IPS DF 6.9 (cell line): ENCODE data around the gene CORO2B.
A peak's percentile ranks its signal among the peaks of the same experiment; 100 is the strongest.
"Not testable (repeated sequence)": the region's sequence is repeated elsewhere in the genome, so short reads cannot be mapped to it uniquely, and the experiment has no call there.

Source experiments
- DNase-seq: peaks from one replicate; pipeline ENCODE4 v3.0.0-alpha.2; 2013; ENCODE audit warnings: low read depth, low spot score
- H3K27ac ChIP-seq: one replicate; pipeline ENCODE4 v1.5.1; 2013; ENCODE audit warnings: low read length, control low read depth
- H3K27me3 ChIP-seq: 2 replicates; pipeline ENCODE4 v1.6.1; 2013; ENCODE audit warnings: mild to moderate bottlenecking, low read length; ENCODE audit not compliant: control insufficient read depth, insufficient read depth
- H3K36me3 ChIP-seq: 2 replicates; pipeline ENCODE4 v1.6.1; 2013; ENCODE audit warnings: low read length; ENCODE audit not compliant: control insufficient read depth, insufficient read depth
- H3K4me1 ChIP-seq: 2 replicates; pipeline ENCODE4 v1.6.1; 2013; ENCODE audit warnings: low read length; ENCODE audit not compliant: control insufficient read depth, insufficient read depth
- H3K4me3 ChIP-seq: 2 replicates; pipeline ENCODE4 v1.5.1; 2013; ENCODE audit warnings: mild to moderate bottlenecking, low read length
- H3K9me3 ChIP-seq: 2 replicates; pipeline ENCODE4 v1.6.1; 2013; ENCODE audit warnings: low read length, inconsistent platforms; ENCODE audit not compliant: control insufficient read depth, insufficient read depth
- WGBS: extraction: QIAGEN DNeasy Blood & Tissue Kit; methylation state at CpG from one replicate; pipeline ENCODE4 v1.1.7; 2013; ENCODE audit warnings: mixed read lengths, missing lambda C conversion rate; ENCODE audit not compliant: insufficient read length, insufficient coverage; 5-methylcytosine and 5-hydroxymethylcytosine counted together

CORO2B gene

DNA sequence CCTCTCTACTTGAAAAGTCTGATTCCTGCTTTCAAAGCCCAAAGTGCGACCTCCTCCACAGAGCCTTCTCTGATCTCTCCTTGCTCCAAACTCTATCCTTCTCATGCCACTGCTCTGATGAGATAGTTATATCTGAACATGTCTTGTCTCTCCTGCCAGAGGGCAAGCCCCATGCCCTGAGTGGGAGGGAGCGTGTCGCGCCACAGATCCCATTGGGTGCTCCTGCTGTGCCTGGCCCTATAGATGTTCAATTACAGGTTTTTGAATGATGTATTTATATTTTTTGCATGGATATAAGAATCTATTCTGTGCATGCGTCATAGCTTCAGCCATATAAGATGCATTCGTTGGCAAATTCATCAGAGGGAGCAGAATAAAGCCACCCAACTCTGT, 20.4 kb downstream of the CORO2B start:
- no CpG with 5 or more reads among the region's 6 CpGs for WGBS
- Histone ChIP-seq H3K4me3 (no peak overlapping the region), H3K36me3 (no peaks in the 10 kb centered on the region), H3K9me3 (no peaks in the 10 kb centered on the region), H3K27me3 (no peaks in the 10 kb centered on the region), H3K27ac (no peak overlapping the region), H3K4me1 (peaks cover 12% of the 10 kb centered on the region)
- no peak for DNase-seq

DNA sequence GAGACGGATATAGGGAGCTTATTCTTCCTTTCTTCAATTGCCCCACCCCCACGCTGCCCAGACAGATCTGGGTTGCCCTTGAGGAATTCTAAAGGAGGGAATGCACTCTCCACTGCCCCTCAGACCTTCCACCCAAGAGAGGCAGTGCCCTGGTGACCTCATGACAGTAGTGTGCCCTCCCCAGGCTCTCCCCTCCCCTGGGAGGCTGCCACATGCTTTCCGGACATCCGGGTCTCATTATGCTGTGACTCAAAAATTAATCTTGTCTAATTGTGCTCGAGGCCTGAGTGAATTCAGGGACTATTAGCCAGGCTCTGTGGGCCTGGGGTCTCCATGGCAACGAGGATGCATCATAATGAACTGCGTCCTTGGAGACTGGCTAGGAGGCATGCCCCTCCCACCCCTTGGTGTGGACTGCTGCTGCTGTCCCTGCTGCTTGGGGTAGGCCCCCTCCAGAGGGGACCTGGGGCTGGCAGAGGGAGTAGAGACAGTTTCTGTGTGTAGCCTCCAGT, 20.8 kb downstream of the CORO2B start:
- Histone ChIP-seq H3K27me3 (no peaks in the 10 kb centered on the region), H3K4me3 (no peak overlapping the region), H3K9me3 (no peaks in the 10 kb centered on the region), H3K27ac (no peak overlapping the region), H3K36me3 (no peaks in the 10 kb centered on the region), H3K4me1 (peaks cover 12% of the 10 kb centered on the region)
- WGBS: no CpG with 5 or more reads among the region's 7 CpGs
- DNase-seq: peak; percentile 71

DNA sequence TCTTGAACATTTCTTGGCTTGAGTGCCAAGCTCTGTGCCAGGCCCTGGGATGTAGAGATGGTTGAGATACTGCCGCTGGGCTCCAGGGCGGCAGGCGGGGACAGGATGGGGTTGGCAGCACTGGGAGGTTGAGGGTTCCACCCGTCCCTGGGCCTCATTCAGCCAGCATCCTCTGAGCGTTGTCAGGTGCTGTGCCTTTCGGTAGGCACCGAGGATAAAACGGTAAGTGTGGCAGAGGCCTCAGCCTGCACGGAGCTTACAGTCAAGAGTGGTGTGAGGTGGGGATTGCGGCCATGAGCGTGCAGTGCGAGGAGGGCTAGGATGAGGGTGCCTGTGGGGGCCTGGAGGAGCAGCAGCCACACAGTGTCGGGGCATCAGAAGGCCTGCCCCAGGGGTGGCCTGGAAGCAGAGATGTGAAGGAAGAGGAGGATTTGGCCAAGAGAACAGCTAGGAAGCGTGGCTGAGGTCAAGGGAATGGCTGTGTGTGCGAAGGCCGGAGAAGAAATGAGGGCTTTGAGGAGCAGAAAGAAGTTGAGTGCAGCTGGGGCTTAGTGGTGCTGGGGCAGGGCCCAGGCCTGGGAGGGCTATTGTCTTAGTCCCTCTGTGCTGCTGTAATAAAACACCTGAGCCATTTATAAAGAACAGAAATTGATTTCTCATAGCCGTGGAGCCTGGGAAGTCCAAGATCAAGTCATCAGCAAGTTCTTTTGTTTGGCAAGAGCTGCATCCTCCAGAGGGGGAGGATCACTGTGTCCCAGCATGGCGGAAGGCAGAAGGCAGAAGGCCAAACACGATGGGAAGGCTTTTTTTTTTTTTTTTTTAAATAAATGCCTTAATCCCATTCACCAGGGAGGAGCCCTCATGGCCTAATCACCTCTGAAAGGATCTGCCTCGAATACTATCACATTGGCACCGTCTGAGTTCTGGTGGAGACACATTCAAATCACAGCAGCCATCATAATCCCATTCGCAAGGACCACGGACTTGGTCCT, 22.7 kb downstream of the CORO2B start:
- H3K9me3 ChIP-seq: no peaks in the 10 kb centered on the region
- no peak overlapping the region for H3K4me3 ChIP-seq
- H3K4me1 ChIP-seq: peaks cover 10% of the 10 kb centered on the region
- H3K27ac ChIP-seq: no peak overlapping the region
- no peaks in the 10 kb centered on the region for H3K36me3 ChIP-seq
- H3K27me3 ChIP-seq: no peaks in the 10 kb centered on the region
- WGBS: no CpG with 5 or more reads among the region's 23 CpGs
- DNase-seq: no peak

DNA sequence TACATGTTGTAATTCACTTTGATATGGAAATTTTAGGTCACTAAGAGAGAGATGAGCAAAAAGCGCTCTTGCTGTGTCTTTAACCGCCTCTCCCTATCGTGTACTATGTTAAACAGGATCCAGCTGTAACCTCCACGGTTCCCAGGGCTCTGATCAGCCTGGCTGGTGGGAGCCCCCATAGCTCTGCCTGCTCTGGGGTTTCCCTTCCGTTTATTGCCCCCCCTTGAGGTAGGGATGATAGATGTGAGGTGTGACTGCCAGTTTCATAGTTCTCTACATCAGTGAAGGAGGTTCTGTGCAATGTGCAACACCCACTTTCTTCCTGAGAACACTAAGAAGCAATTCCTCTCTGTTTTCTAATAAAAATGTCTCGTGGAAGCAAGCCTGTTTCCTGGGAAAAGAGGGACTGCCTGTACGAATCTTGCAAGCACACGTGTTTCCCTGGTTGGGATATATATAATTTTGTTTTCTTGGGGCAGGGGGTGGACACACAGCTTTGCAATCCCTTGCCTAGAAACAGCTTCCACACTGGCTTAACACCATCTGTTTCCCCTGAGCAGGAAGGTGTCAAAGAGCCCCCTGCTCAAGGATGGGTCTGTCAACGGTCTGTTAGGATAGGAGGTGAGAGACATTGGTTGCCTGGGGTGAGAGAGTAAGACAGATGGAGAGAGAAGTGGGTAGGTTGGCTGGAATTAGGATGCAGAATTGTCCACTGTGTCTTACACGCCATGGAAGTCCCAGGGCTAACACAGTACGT, 23.8 kb downstream of the CORO2B start:
- no peaks in the 10 kb centered on the region for H3K9me3 ChIP-seq
- H3K36me3 ChIP-seq: no peaks in the 10 kb centered on the region
- no peak overlapping the region for H3K4me3 ChIP-seq
- no CpG with 5 or more reads among the region's 11 CpGs for WGBS
- H3K4me1 ChIP-seq: peaks cover 10% of the 10 kb centered on the region
- no peak for DNase-seq
- no peaks in the 10 kb centered on the region for H3K27me3 ChIP-seq
- H3K27ac ChIP-seq: no peak overlapping the region

DNA sequence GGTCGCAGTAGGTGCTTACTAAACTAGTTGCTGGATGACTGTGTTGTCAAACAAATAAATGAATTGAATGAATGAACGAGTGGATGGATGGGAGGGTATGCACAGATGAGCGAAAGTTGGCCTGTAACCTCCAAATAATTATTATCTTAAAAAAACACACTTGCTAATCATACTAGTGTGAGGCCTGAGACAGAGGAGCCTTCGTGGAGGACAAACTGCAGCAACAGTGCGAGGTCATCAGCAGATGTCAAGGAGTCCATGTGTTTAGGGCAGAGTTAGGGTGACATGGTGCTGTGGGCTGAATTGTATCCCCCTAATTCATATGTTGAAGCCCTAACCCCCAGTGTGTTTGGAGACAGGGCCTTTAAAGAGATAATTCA, 24.4 kb downstream of the CORO2B start:
- Histone ChIP-seq H3K36me3 (no peaks in the 10 kb centered on the region), H3K27me3 (no peaks in the 10 kb centered on the region), H3K4me3 (no peak overlapping the region), H3K27ac (no peak overlapping the region), H3K4me1 (peaks cover 15% of the 10 kb centered on the region), H3K9me3 (no peaks in the 10 kb centered on the region)
- DNase-seq: no peak
- no CpG with 5 or more reads among the region's 5 CpGs for WGBS

DNA sequence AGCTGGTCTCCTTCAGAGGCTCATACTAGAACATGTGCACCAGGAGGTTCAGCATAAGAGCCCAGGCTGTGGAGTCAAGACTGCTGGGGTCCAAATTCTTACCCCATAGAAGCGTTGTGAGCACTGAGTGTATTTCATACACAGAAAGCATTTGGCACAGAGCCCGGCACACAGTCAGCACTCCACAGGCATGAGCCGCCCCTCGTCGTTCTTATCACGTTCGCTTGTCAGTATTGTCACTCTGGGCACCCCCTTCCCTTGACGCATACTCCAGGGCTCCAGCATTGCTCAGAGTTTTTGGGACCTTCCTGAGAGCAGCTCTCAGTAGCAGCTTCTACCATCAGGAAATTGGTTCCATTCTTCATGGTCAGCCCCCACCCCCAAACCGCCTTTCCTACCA, 25.2 kb downstream of the CORO2B start:
- Histone ChIP-seq H3K4me1 (peaks cover 20% of the 10 kb centered on the region), H3K9me3 (no peaks in the 10 kb centered on the region), H3K4me3 (no peak overlapping the region), H3K27ac (no peak overlapping the region), H3K36me3 (no peaks in the 10 kb centered on the region), H3K27me3 (no peaks in the 10 kb centered on the region)
- no peak for DNase-seq
- WGBS: no CpG with 5 or more reads among the region's 9 CpGs

DNA sequence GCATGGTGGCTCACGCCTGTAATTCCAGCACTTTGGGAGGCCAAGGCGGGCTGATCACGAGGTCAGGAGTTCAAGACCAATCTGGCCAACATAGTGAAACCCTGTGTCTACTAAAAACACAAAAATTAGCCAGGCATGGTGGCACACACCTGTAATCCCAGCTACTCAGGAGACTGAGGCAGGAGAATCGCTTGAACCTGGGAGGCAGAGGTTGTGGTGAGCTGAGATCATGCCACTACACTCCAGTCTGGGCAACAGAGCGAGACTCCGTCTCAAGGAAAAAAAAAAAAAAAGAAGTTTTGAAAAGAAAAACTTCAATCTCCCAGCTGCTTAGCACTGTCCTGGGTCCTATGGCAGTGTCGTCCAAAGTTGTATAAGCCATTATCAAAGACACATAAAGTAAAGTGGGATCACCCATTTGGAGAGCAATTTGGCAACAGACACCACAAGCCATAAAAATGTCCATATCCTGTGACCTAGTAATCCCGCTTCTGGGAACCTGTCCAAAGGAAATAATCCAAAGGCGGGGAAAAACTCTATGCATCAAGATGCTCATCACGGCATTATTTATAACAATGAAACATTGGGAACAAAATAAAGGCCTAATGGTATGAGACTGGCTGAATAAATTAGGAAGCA, 26.2 kb downstream of the CORO2B start:
- no CpG with 5 or more reads among the region's 10 CpGs for WGBS
- not testable (repeated sequence) for H3K36me3 ChIP-seq, H3K4me3 ChIP-seq, DNase-seq, H3K27ac ChIP-seq, H3K27me3 ChIP-seq, H3K9me3 ChIP-seq
- H3K4me1 ChIP-seq: peaks cover 17% of the 10 kb centered on the region

DNA sequence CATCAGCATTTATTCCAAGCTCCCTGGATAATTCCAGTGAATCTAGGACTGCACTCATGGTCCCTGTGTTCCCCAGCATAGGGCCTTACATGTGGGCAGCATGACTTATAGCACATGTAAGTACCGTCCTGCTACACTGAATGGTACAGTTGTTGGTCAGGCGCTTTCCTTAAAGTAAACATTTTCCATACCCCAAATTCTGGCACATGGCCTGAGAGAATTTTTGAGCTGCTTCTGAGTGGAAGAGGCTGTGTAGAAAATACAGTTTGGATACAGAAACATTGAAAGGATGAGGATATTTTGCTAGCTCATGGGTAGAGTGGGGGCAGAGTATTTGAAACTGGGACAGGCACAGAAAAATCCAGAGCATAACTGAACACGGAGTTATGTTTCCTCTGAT, 27.6 kb downstream of the CORO2B start:
- WGBS: no CpG with 5 or more reads among the region's 3 CpGs
- no peak for DNase-seq

DNA sequence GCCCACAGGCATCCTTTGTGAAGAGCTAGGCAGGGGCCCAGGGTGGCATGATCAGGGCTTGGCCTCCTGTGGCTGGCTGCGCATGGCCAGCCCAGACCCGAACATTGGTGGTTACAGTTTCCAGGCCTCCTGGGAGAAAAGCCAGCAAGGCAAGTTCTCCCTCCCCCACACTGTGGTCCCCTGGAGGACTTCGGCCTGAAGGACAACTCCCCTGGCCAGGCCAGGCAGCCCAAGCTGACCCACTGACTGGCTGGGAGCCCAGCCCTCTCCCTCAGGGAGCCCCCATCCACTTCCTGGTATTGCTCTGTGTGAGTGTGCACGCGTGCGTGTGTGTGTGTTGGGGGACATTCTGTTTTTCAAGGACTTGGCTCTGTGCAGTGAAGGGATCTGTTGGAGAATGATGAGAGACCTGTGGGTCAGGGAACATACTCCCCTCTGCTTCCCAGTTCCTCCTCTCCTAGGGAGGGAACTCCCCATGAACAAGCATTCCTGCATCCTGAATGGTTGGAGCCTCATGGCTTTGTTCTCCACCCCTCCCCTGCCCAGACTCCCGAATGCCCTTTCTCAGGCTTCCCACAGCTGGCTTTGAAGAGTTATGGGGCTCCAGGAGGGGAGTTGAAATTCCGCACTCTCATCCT, 29.5 kb downstream of the CORO2B start:
- Histone ChIP-seq H3K36me3 (no peaks in the 10 kb centered on the region), H3K27ac (no peak overlapping the region), H3K9me3 (no peaks in the 10 kb centered on the region), H3K4me3 (no peak overlapping the region), H3K27me3 (no peaks in the 10 kb centered on the region), H3K4me1 (peaks cover 14% of the 10 kb centered on the region)
- DNase-seq: no peak
- WGBS: no CpG with 5 or more reads among the region's 8 CpGs

More for the DNA sequence above, 27.6 kb downstream of the CORO2B start:
- no peak overlapping the region for H3K4me3 ChIP-seq
- H3K27me3 ChIP-seq: no peaks in the 10 kb centered on the region
- no peak overlapping the region for H3K27ac ChIP-seq
- no peaks in the 10 kb centered on the region for H3K36me3 ChIP-seq
- no peaks in the 10 kb centered on the region for H3K9me3 ChIP-seq
- H3K4me1 ChIP-seq: peaks cover 12% of the 10 kb centered on the region

DNA sequence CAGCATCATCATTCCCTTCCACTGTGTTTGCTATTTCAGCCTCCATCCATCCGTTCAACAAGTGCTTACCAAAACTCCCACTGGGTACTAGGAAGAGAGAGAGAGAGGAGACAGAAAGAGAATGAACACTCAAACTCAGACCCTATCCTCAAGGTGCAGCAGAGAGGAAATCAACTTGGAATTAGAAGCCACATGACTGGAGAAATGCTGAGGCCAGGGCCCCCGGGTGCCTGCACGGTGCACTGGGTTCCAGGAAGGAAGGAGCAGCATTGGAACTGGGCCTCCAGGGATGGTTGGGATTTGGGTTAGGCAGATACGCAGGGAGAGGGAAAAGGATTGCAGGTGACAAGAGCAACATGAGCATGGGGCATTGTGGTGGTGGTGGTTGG, 30.0 kb downstream of the CORO2B start:
- no peak for DNase-seq
- H3K4me3 ChIP-seq: no peak overlapping the region
- H3K4me1 ChIP-seq: peaks cover 14% of the 10 kb centered on the region
- no peaks in the 10 kb centered on the region for H3K36me3 ChIP-seq
- no peak overlapping the region for H3K27ac ChIP-seq
- H3K9me3 ChIP-seq: no peaks in the 10 kb centered on the region
- no CpG with 5 or more reads among the region's 4 CpGs for WGBS
- H3K27me3 ChIP-seq: no peaks in the 10 kb centered on the region
